Vagina (tissue), 2 donors: ENCODE results near the gene ANKRD13C.

ENCODE experiments used
- CTCF ChIP-seq, 3 experiments: fragments of 450-650 bp in 2 of 3; fragments of 200-600 bp in 1 of 3; sonication (generic) in 1 of 3; IDR thresholded peaks; one replicate each; pipeline ENCODE4 v1.5.1; 2017 to 2019; ENCODE audit warnings: antibody characterized with exemption in 3 of 3, mild to moderate bottlenecking in 2 of 3, moderate library complexity in 2 of 3
- POLR2AphosphoS5 ChIP-seq, 2 donors: sonication (generic); formaldehyde crosslinking; IDR thresholded peaks; one replicate each; pipeline ENCODE4 v1.9.0; 2017; ENCODE audit warnings: antibody characterized with exemption in 2 of 2, mild to moderate bottlenecking in 2 of 2, low read depth in 1 of 2; ENCODE audit not compliant: insufficient read depth in 1 of 2

GRCh38 chr1:70239940-70240339 is 114.6 kb downstream of the ANKRD13C start:
- TF ChIP-seq CTCF (IDR thresholded peaks at IDR 0.05), result no peak
- no peak for TF ChIP-seq POLR2AphosphoS5 (IDR thresholded peaks at IDR 0.05; ENCODE audit: insufficient read depth in 1 of 2, low read depth in 1 of 2)
